ENCODE data around the gene ANKDD1B. TPM values are rescaled to one million over a fixed set of nuclear protein-coding genes. Genes with fewer than 3 reads are reported as not detected.

Gene ANKDD1B
- total RNA-seq, 5 donors from 2014 or later (not counting 1 experiment from before 2014, with no cell fraction given): 0.28 to 0.85 (median 0.33) TPM; not detected in 1

DNA sequence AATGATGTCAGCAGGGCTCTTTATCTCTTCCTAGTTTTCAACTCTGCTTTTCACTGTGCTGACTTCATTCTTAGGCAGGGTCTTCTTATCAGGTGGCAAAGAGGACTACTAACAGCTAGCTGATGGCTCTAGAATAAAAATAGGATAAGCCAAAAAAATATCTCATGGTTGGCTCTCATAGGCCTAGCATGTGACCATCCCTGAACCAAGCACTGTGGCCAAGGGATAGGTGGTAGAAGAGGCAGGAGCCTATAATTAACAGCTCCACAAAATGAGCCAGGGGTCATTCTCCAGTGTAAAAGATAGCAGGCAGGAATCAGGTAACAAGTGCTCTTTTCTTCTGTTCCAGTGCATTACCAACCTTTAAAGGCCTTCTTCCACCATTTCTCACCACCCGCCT is 21.1 kb downstream of the ANKDD1B start:
- H3K4me1 Mint-ChIP-seq: no peaks in the 10 kb centered on the region

GRCh38 chr5:75637949-75638348 is 26.7 kb downstream of the ANKDD1B start:
- peaks cover 6% of the 10 kb centered on the region for H3K36me3 Mint-ChIP-seq

More for the DNA sequence above, 21.1 kb downstream of the ANKDD1B start:
- H3K4me1 ChIP-seq (ENCODE audit: control insufficient read depth in 1 of 2, extremely low read depth in 1 of 2, insufficient read depth in 2 of 2, low read length in 2 of 2): no peaks in the 10 kb centered on the region
- Mint-ChIP-seq H3K36me3 (peaks cover 6% of the 10 kb centered on the region), H3K27ac (no peak overlapping the region), H3K9me3 (no peaks in the 10 kb centered on the region), H3K4me3 (no peak overlapping the region), H3K27me3 (peaks cover 0 to 3% of the 10 kb centered on the region in 2 donors)
- no peak overlapping the region for H3K27ac ChIP-seq (ENCODE audit: low read length)
- ChIA-PET CTCF (no interaction called here), POLR2A (no interaction called here)
- no peak for DNase-seq
- H3K9me3 ChIP-seq: no peaks in the 10 kb centered on the region
- no peaks in the 10 kb centered on the region for H3K36me3 ChIP-seq (ENCODE audit: control insufficient read depth in 2 of 2, extremely low read depth in 1 of 2, insufficient read depth in 1 of 2, low read length in 1 of 2)
- no peak for ATAC-seq (replicated peaks in 1 of 4)
- WGBS (ENCODE audit: insufficient coverage): 89% methylated on average over 1 of the region's 1 CpG
- H3K4me3 ChIP-seq (ENCODE audit: control insufficient read depth in 1 of 2, extremely low read depth in 1 of 2, low read length in 1 of 2): no peak overlapping the region
- no peaks in the 10 kb centered on the region for H3K27me3 ChIP-seq (replicated peaks in 1 of 2; ENCODE audit: control insufficient read depth in 2 of 2, extremely low read depth in 1 of 2, insufficient read depth in 2 of 2, low read length in 1 of 2)

GRCh38 chr5:75639535-75640311 is 28.5 kb downstream of the ANKDD1B start:
- H3K36me3 Mint-ChIP-seq: peaks cover 5% of the 10 kb centered on the region
- WGBS (ENCODE audit: insufficient coverage): 60% methylated on average over 1 of the region's 3 CpGs
- no peaks in the 10 kb centered on the region for H3K9me3 Mint-ChIP-seq
- H3K27me3 Mint-ChIP-seq: peaks cover 0 to 3% of the 10 kb centered on the region in 2 donors
- H3K4me1 Mint-ChIP-seq: no peaks in the 10 kb centered on the region
- H3K4me3 ChIP-seq (ENCODE audit: control insufficient read depth in 1 of 2, extremely low read depth in 1 of 2, low read length in 1 of 2): no peak overlapping the region
- no peak for ATAC-seq (replicated peaks in 1 of 4)
- no peaks in the 10 kb centered on the region for H3K27me3 ChIP-seq (replicated peaks in 1 of 2; ENCODE audit: control insufficient read depth in 2 of 2, extremely low read depth in 1 of 2, insufficient read depth in 2 of 2, low read length in 1 of 2)
- no peaks in the 10 kb centered on the region for H3K4me1 ChIP-seq (ENCODE audit: control insufficient read depth in 1 of 2, extremely low read depth in 1 of 2, insufficient read depth in 2 of 2, low read length in 2 of 2)
- POLR2A ChIA-PET: no interaction called here
- no peak overlapping the region for H3K27ac Mint-ChIP-seq
- H3K9me3 ChIP-seq: no peaks in the 10 kb centered on the region
- CTCF ChIA-PET: no interaction called here
- H3K4me3 Mint-ChIP-seq: no peak overlapping the region
- no peak overlapping the region for H3K27ac ChIP-seq (ENCODE audit: low read length)
- no peaks in the 10 kb centered on the region for H3K36me3 ChIP-seq (ENCODE audit: control insufficient read depth in 2 of 2, extremely low read depth in 1 of 2, insufficient read depth in 1 of 2, low read length in 1 of 2)
- DNase-seq: no peak

More at GRCh38 chr5:75637949-75638348, 26.7 kb downstream of the ANKDD1B start:
- no peak for ATAC-seq (replicated peaks in 1 of 4)
- H3K9me3 ChIP-seq: no peaks in the 10 kb centered on the region
- H3K4me3 Mint-ChIP-seq: no peak overlapping the region
- no peaks in the 10 kb centered on the region for H3K4me1 Mint-ChIP-seq
- H3K9me3 Mint-ChIP-seq: no peaks in the 10 kb centered on the region
- WGBS (ENCODE audit: insufficient coverage): no CpG with 5 or more reads among the region's 1 CpG
- no peak overlapping the region for H3K27ac Mint-ChIP-seq
- H3K36me3 ChIP-seq (ENCODE audit: control insufficient read depth in 2 of 2, extremely low read depth in 1 of 2, insufficient read depth in 1 of 2, low read length in 1 of 2): no peaks in the 10 kb centered on the region
- H3K4me1 ChIP-seq (ENCODE audit: control insufficient read depth in 1 of 2, extremely low read depth in 1 of 2, insufficient read depth in 2 of 2, low read length in 2 of 2): no peaks in the 10 kb centered on the region
- ChIA-PET CTCF (no interaction called here), POLR2A (no interaction called here)
- H3K27ac ChIP-seq (ENCODE audit: low read length): no peak overlapping the region
- peaks cover 0 to 3% of the 10 kb centered on the region in 2 donors for H3K27me3 Mint-ChIP-seq
- no peak for DNase-seq
- H3K4me3 ChIP-seq (ENCODE audit: control insufficient read depth in 1 of 2, extremely low read depth in 1 of 2, low read length in 1 of 2): no peak overlapping the region
- H3K27me3 ChIP-seq (replicated peaks in 1 of 2; ENCODE audit: control insufficient read depth in 2 of 2, extremely low read depth in 1 of 2, insufficient read depth in 2 of 2, low read length in 1 of 2): no peaks in the 10 kb centered on the region

DNA sequence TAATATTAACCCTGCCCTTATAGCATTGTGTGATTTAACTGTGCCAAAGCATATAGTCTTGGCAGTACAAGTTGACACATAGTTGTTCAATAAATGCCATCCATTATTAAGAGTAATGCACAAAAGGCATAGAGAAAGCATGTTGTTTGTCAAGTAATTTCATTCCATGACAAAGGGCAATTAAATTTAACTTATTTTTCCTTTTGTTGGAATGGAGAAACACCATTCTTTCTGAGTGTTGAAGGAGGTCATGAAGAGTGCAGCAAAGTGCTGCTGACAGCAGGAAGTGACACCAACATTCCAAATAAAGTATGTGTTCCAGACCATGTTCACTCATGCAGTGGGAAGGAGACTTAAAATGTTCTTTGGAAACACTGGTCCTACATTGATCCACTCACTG is 29.1 kb downstream of the ANKDD1B start:
- DNase-seq: no peak
- no peak overlapping the region for H3K27ac ChIP-seq (ENCODE audit: low read length)
- H3K4me1 ChIP-seq (ENCODE audit: control insufficient read depth in 1 of 2, extremely low read depth in 1 of 2, insufficient read depth in 2 of 2, low read length in 2 of 2): no peaks in the 10 kb centered on the region
- Mint-ChIP-seq H3K36me3 (peaks cover 3% of the 10 kb centered on the region), H3K4me1 (no peaks in the 10 kb centered on the region), H3K9me3 (no peaks in the 10 kb centered on the region), H3K27me3 (peaks cover 0 to 3% of the 10 kb centered on the region in 2 donors), H3K4me3 (no peak overlapping the region), H3K27ac (no peak overlapping the region)
- POLR2A ChIA-PET: no interaction called here
- H3K27me3 ChIP-seq (replicated peaks in 1 of 2; ENCODE audit: control insufficient read depth in 2 of 2, extremely low read depth in 1 of 2, insufficient read depth in 2 of 2, low read length in 1 of 2): no peaks in the 10 kb centered on the region
- CTCF ChIA-PET: no interaction called here
- no peak for ATAC-seq (replicated peaks in 1 of 4)
- H3K36me3 ChIP-seq (ENCODE audit: control insufficient read depth in 2 of 2, extremely low read depth in 1 of 2, insufficient read depth in 1 of 2, low read length in 1 of 2): no peaks in the 10 kb centered on the region
- no peaks in the 10 kb centered on the region for H3K9me3 ChIP-seq
- no peak overlapping the region for H3K4me3 ChIP-seq (ENCODE audit: control insufficient read depth in 1 of 2, extremely low read depth in 1 of 2, low read length in 1 of 2)

DNA sequence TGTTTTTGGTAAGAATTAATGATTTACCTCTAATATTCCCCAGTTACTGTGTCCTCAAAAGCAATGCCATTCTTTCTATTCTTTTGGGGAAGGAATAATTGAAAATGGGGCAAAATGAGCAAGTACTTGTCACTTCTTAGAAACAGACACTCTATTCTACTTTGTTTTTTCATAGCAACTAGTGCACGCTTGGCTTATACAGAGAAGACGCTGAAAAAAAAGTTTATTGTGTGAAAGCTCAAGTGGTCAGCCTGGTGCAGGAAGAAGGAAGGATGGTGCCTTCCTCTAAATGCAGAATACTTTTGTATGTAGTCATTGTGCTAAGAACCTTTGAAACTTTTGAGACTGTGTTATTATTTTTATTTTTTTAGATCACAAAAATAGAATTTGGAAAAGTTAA is 29.6 kb downstream of the ANKDD1B start:
- H3K9me3 Mint-ChIP-seq: no peaks in the 10 kb centered on the region
- H3K27me3 Mint-ChIP-seq: peaks cover 0 to 3% of the 10 kb centered on the region in 2 donors
- Histone ChIP-seq H3K4me1 (ENCODE audit: control insufficient read depth in 1 of 2, extremely low read depth in 1 of 2, insufficient read depth in 2 of 2, low read length in 2 of 2) (no peaks in the 10 kb centered on the region), H3K4me3 (ENCODE audit: control insufficient read depth in 1 of 2, extremely low read depth in 1 of 2, low read length in 1 of 2) (no peak overlapping the region), H3K9me3 (no peaks in the 10 kb centered on the region), H3K36me3 (ENCODE audit: control insufficient read depth in 2 of 2, extremely low read depth in 1 of 2, insufficient read depth in 1 of 2, low read length in 1 of 2) (no peaks in the 10 kb centered on the region), H3K27me3 (replicated peaks in 1 of 2; ENCODE audit: control insufficient read depth in 2 of 2, extremely low read depth in 1 of 2, insufficient read depth in 2 of 2, low read length in 1 of 2) (no peaks in the 10 kb centered on the region), H3K27ac (ENCODE audit: low read length) (no peak overlapping the region)
- ATAC-seq (replicated peaks in 1 of 4) (no peak), DNase-seq (no peak)
- WGBS (ENCODE audit: insufficient coverage): 80% methylated on average over 1 of the region's 2 CpGs
- POLR2A ChIA-PET: no interaction called here
- H3K36me3 Mint-ChIP-seq: peaks cover 3% of the 10 kb centered on the region
- H3K4me3 Mint-ChIP-seq: no peak overlapping the region
- no peaks in the 10 kb centered on the region for H3K4me1 Mint-ChIP-seq
- CTCF ChIA-PET: no interaction called here
- no peak overlapping the region for H3K27ac Mint-ChIP-seq

GRCh38 chr5:75648712-75649111 is 37.5 kb downstream of the ANKDD1B start:
- no peak overlapping the region for H3K27ac ChIP-seq (ENCODE audit: low read length)
- H3K36me3 Mint-ChIP-seq: no peaks in the 10 kb centered on the region
- H3K4me3 Mint-ChIP-seq: no peak overlapping the region
- no peaks in the 10 kb centered on the region for H3K27me3 Mint-ChIP-seq
- CTCF ChIA-PET: interaction anchor here in 1 of 2 donors (0.6 kb wide), 1 partner anchor 45 kb away, joined by 3 read pairs; no protein-coding TSS in a partner anchor
- H3K9me3 Mint-ChIP-seq: no peaks in the 10 kb centered on the region
- H3K27me3 ChIP-seq (replicated peaks in 1 of 2; ENCODE audit: control insufficient read depth in 2 of 2, extremely low read depth in 1 of 2, insufficient read depth in 2 of 2, low read length in 1 of 2): no peaks in the 10 kb centered on the region
- POLR2A ChIA-PET: interaction anchor here in 1 of 2 donors (0.5 kb wide), 1 partner anchor 20 kb away, joined by 3 read pairs; no protein-coding TSS in a partner anchor
- H3K4me1 ChIP-seq (ENCODE audit: control insufficient read depth in 1 of 2, extremely low read depth in 1 of 2, insufficient read depth in 2 of 2, low read length in 2 of 2): no peaks in the 10 kb centered on the region
- no peaks in the 10 kb centered on the region for H3K36me3 ChIP-seq (ENCODE audit: control insufficient read depth in 2 of 2, extremely low read depth in 1 of 2, insufficient read depth in 1 of 2, low read length in 1 of 2)
- peaks cover 0 to 3% (median 0%) of the 10 kb centered on the region in 3 donors for H3K4me1 Mint-ChIP-seq
- H3K27ac Mint-ChIP-seq: no peak overlapping the region
- no peak overlapping the region for H3K4me3 ChIP-seq (ENCODE audit: control insufficient read depth in 1 of 2, extremely low read depth in 1 of 2, low read length in 1 of 2)
- H3K9me3 ChIP-seq: no peaks in the 10 kb centered on the region
- no CpG with 5 or more reads among the region's 2 CpGs for WGBS (ENCODE audit: insufficient coverage)
- no peak for DNase-seq
- no peak for ATAC-seq (replicated peaks in 1 of 4)

Measured in T-cell (primary cell).